HL-60 (cell line): ENCODE results near the gene INPP5B.

Source experiments
- POLR2AphosphoS5 ChIP-seq: IDR thresholded peaks from 2 replicates; pipeline ENCODE4 v1.6.1; 2012; ENCODE audit warnings: low read depth
- TF ChIP-seq, protein P1 (sequence below): IDR thresholded peaks from one replicate; pipeline ENCODE4 v1.5.1; 2011; ENCODE audit warnings: low read length, control low read depth, inconsistent platforms; ENCODE audit not compliant: insufficient read depth

GRCh38 chr1:37860346-37860666 is 86.5 kb downstream of the INPP5B start:
- TF ChIP-seq, protein P1, sequence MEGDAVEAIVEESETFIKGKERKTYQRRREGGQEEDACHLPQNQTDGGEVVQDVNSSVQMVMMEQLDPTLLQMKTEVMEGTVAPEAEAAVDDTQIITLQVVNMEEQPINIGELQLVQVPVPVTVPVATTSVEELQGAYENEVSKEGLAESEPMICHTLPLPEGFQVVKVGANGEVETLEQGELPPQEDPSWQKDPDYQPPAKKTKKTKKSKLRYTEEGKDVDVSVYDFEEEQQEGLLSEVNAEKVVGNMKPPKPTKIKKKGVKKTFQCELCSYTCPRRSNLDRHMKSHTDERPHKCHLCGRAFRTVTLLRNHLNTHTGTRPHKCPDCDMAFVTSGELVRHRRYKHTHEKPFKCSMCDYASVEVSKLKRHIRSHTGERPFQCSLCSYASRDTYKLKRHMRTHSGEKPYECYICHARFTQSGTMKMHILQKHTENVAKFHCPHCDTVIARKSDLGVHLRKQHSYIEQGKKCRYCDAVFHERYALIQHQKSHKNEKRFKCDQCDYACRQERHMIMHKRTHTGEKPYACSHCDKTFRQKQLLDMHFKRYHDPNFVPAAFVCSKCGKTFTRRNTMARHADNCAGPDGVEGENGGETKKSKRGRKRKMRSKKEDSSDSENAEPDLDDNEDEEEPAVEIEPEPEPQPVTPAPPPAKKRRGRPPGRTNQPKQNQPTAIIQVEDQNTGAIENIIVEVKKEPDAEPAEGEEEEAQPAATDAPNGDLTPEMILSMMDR = no peak
- TF ChIP-seq POLR2AphosphoS5 = no peak
